HFF-Myc (cell line): ENCODE results near the gene KCNMA1.

Experiments
- DNase-seq: peaks from one replicate; pipeline ENCODE4 v3.0.0-alpha.2; 2011; ENCODE audit warnings: low read depth; ENCODE audit errors: extremely low read depth
- H3K4me3 ChIP-seq: replicated peaks from 2 replicates; pipeline ENCODE4 v1.5.1; 2011; ENCODE audit warnings: low read depth, mild to moderate bottlenecking, control low read depth, low read length
- CTCF ChIP-seq: IDR thresholded peaks from 2 replicates; pipeline ENCODE4 v1.5.1; 2012; ENCODE audit warnings: mild to moderate bottlenecking, low read depth, low read length, control low read depth; ENCODE audit errors: missing control alignments

The KCNMA1 gene

GRCh38 chr10:76883596-76883995 is 754.0 kb downstream of the KCNMA1 start:
- DNase-seq = no peak
- TF ChIP-seq CTCF = no peak
- H3K4me3 ChIP-seq = no peak overlapping the region

GRCh38 chr10:76882796-76883195 is 754.8 kb downstream of the KCNMA1 start:
- no peak overlapping the region for H3K4me3 ChIP-seq
- TF ChIP-seq CTCF = no peak
- no peak for DNase-seq

GRCh38 chr10:76882245-76882644 is 755.4 kb downstream of the KCNMA1 start:
- no peak for TF ChIP-seq CTCF
- no peak for DNase-seq
- H3K4me3 ChIP-seq = no peak overlapping the region

- no peak for TF ChIP-seq CTCF
- DNase-seq = peak; percentile 26
- no peak overlapping the region for H3K4me3 ChIP-seq
Observed at GRCh38 chr10:76881477-76882220, 756.0 kb downstream of the KCNMA1 start.

GRCh38 chr10:76880931-76881330 is 756.7 kb downstream of the KCNMA1 start:
- no peak overlapping the region for H3K4me3 ChIP-seq
- TF ChIP-seq CTCF = no peak
- no peak for DNase-seq

GRCh38 chr10:76879116-76879913 is 758.3 kb downstream of the KCNMA1 start:
- no peak overlapping the region for H3K4me3 ChIP-seq
- no peak for DNase-seq
- TF ChIP-seq CTCF = no peak
